Mammary epithelial cell (primary cell): ENCODE measurements around the gene FGF12.

ENCODE experiments used
- CTCF ChIP-seq, 2 donors: IDR thresholded peaks in 1 of 2; conservative IDR thresholded peaks in 1 of 2; 2 replicates each; pipeline ENCODE4 v1.5.1; 2011 to 2012; ENCODE audit warnings: inconsistent platforms in 2 of 2, low read length in 2 of 2, mild to moderate bottlenecking in 2 of 2, control low read depth in 1 of 2, low read depth in 1 of 2; ENCODE audit not compliant: insufficient read depth in 1 of 2; ENCODE audit errors: extremely low read depth in 1 of 2
- EZH2 ChIP-seq: IDR thresholded peaks from 2 replicates; pipeline ENCODE4 v1.6.1; 2012; ENCODE audit warnings: low read length, inconsistent platforms, borderline replicate concordance

- TF ChIP-seq CTCF (conservative IDR thresholded peaks at IDR 0.05 in 1 of 2, IDR thresholded peaks at IDR 0.05 in 1 of 2; ENCODE audit: extremely low read depth in 1 of 2, insufficient read depth in 1 of 2, low read depth in 1 of 2, low read length in 2 of 2): no peak
- no peak for TF ChIP-seq EZH2
Measured at GRCh38 chr3:192122832-192123594, 604.3 kb downstream of the FGF12 start.
